ENCODE results near the gene TECPR2.
A peak's percentile ranks its signal among the peaks of the same experiment; 100 is the strongest.
"Not testable (repeated sequence)": the region's sequence is repeated elsewhere in the genome, so short reads cannot be mapped to it uniquely, and the experiment has no call there.

TECPR2 gene

DNA sequence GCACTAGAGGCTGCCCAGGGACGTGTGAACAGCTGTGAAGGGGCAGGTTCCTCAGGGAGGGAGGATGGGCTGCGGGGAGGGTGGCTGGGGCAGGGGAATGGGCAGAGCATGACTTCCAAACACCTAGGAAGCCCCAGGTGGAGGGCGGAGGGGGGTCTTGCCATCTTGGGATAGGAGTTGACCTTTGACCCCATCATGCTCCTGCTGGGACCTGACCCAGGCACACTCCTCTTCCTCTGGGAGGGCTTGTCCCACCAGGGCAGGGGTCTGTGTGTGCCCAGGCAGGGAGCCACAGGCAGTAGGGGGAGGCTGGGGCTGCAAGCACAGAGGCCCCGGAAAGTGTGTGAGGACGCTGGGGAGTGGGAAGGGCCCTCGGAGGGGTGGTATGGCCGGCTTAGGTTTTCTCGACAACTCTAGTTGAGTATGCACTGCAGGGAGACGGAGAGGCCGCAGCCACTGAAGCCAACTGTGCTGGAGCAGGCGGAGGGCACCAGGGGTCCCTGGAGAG, 150.1 kb downstream of the TECPR2 start:
- no peak for DNase-seq

DNA sequence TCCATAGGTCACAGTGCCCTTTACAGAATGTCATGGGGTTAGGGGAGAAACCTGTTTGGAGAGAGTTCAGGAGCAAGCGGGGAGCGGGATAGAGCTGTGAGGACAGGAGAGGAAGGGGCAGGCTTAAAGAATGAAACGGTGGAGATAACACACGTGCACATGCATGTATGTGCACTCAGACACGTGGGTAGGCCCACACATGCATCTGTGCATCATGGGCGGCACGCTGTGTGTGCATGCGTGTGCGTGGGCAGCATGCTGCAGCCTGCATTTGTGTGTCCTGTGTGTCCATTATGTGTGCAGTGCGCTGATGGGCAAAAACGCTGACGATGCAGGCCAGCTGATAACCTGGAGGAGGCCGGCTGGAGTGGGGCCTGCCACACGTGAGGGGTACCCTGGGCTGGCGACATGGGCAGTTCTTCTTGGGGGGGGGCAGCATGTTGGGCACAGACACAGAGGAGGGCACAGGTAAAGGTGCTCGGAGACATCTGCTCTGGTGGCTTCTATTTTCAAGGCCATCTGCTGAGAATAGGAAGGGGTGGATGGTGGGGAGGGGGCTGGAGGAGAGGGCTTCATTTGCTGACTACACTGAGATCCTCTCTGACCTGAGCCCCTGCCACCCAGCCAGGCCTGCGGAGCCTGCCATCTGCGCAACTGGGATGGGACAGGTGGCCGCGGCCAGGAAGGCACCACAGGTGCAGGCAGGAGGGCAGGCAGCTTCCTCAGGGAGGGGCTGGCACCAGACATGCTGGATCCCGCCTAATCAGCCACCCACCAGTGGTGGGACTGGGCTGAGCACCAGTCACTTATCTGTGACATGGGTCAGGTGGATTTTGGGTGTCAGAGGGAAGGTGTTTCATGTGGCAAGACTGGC, 151.4 kb downstream of the TECPR2 start:
- no peak for DNase-seq

GRCh38 chr14:102514987-102515733, 152.4 kb downstream of the TECPR2 start:
- no peak for DNase-seq

DNA sequence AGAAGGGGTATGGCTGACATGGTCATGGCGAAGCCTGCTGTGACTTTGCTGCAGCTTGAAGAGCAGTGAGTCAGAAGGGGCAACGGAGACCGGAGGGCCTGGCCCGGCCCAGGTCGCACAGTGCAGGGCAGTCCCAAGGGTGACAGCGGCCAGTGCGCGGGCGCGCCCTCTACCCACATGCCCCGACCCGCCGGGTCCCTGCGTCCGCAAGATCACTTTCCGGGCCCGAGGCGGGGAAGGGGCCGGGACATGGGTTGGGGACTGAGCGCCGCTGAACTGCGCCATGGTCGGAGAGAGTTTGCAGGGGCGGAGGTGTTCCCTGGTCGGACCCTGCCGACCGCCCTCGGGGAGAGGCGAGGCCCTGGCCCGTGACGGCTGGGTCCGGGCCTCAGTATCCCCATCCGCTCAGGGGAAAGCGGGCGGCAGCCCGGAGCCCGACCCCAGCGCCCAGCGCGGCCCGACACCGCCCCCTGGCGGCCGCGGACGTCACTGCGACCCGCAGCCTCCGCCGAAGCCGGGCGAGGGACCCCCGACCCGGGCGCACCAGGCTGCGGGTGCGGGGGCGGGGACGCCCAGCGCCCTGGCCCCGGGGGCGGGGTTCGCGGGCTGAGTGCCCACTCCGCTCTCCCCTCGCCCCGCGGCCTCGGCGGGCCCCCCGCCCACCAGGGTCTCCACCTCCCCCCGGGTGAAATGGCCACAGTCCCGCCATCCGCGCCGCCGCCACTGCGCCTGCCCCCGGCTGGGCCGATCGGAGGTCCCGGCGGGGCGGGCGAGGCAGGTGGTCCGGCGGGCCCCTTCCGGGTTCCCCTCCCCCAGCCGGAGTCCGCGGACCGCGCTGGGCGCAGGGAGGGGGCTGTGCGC, 154.0 kb downstream of the TECPR2 start:
- no peak for DNase-seq

DNA sequence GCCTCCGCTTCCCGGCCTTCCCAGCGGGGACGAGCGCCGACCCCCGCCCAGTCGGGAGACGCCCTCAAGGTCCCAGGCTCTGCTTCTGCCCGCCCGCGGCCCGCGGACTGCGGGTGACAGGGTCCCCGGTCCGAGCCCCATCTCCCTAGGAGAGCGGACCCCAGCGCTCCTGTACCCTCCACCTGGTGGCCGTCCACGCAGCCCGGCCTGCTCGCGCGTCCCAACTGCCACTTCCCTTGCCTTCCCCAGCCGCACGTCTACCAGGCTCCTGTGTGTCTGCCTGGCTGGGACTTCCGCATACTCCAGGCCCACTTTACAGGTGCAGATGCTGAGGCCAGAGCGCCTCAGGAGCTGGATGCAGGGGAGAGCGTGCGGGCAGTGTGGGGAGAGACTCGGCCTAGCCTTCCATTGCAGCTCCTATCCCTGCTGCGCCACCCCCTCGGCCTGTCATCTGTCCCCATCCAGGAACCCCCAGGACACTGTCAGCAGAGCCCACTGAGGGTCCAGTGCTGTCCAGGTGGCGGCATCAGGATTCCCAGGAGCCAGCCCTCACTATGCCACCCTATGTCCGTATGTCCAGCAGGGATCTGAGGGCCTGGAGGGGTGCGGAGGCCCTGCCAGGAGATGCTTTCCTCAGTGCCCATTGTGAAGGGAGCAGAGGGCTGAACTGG, 154.8 kb downstream of the TECPR2 start:
- no peak for DNase-seq

GRCh38 chr14:102518063-102518648, 155.4 kb downstream of the TECPR2 start:
- no peak for DNase-seq

- not testable (repeated sequence) for DNase-seq
Measured at GRCh38 chr14:102519709-102520108, 157.0 kb downstream of the TECPR2 start.

GRCh38 chr14:102523200-102523568, 160.4 kb downstream of the TECPR2 start:
- no peak for DNase-seq

DNA sequence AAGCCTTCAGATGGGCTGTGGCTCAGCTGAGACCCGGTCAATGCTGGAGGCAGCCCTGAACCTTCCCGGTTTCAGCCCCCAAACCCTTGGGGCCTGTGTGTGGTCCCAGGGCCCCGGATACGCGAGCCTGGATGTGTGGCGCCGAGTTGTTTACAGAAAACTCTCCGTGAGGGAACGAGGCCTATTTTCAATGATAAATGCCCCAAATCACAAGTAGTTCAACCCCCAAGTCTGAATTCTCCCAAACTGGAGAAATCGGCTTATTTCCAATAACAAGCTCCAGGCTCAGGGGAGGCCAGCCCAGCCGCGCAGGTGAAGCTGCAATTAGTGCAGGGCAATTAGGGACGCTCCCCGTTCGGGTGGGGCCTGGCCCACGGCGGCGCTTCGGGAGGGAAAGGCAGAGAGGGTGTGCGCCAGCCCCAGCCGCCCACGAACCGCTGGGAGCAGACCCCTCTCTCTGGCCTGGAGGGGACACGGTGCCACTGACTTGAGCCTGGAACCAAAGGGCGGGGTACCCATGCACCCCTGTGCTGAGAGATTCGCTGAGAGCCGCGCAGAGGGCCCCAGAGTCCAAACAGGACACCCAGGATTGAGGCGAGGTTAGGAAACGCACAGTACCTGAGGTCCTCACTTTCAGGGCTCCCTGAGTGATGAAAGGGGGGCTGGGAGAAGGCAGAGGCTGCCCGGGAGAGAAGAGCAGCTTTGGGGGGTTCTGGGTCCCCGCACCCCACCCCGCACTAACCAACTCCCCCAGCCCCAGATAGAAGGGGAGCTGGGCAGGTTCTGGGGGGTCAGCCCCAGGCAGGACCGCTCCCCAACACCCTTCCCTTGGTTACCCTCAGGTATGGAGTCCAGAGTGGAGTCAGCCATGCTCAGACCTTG, 161.1 kb downstream of the TECPR2 start:
- no peak for DNase-seq

- DNase-seq, result peak; percentile 93
Measured at GRCh38 chr14:102524451-102525218, 161.9 kb downstream of the TECPR2 start.

DNA sequence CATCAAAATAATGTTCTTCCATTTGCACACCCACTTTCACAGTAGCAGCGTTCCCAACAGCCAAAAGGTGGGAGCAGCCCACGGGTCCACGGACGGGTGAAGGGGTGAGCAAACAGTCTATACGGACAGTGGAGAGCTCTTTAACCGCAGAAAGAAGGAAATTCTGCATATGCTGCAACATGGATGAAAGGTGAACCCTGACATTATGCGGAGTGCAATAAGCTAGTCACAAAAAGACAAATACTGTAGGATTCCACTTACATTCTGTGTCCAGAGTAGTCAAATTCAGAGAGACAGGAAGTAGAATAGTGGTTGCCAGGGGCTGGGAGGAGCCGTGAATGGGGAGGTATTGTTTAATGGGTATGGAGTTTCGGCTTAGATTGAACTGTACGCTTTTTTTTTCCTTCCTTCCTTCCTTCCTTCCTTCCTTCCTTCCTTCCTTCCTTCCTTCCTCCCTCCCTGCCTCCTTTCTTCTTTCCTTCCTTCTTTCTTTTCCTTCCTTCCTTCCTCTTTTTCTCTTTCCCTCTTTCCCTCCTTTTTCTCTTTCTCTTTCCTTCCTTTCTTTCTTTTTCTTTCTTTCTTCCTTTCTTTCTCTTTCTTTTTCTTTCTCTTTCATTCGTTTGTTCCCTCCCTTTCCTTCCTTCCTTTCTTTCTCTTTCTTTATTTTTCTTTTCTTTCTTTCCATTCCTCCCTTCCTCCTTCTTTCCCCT, 162.6 kb downstream of the TECPR2 start:
- DNase-seq, result no peak

DNA sequence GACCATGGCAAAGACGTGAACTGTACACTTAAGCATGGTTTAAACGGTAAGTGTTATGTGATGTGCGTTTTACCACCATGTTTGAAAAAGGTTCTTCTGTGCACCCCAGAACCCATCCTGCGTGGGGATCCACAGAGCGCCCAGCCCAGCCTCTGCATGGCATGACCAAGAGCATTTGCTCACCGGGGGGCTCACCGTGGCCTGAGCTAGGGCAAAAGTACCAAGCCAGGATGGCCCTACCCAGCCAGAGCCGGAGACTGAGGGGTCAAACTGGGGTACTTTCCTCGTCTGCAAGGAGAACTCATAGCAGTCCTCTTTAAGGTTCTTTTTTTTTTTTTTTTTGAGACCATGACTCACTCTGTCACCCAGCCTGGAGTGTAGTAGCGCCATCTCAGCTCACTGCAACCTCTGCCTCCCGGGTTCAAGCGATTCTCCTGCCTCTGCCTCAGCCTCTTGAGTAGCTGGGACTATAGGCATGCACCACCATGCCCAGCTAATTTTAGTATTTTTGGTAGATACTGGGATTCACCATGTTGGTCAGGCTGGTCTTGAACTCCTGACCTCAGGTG, 163.3 kb downstream of the TECPR2 start:
- no peak for DNase-seq

- no peak for DNase-seq
Measured at GRCh38 chr14:102528431-102529170, 165.9 kb downstream of the TECPR2 start.

DNA sequence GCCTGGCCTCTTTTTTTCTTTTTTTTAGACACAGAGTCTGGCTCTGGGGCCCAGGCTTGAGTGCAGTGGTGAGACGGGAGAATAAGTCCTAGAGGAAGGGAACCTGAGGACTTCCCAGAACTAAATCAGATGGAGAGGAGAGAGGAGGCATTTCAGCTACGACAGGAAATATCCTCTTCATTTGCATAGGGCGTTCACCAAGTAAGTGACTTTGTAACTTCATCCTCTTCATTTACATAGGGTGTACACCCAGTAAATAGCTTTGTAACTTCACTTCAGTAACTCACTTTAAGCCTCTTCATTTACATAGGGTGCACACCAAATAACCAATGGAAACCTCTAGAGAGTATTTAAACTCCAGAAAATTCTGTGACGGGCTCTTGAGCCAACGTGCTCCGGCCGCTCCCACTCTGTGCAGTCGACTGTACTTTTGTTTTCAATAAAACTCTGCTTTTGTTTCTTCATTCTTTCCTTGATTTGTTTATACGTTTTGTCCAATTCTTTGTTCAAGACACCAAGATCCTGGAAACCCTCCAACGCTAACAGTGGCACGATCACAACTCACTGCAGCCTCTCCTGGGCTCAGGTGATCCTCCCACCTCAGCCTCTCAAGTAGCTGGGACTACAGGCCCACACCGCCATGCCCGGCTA, 168.2 kb downstream of the TECPR2 start:
- DNase-seq, result peak; percentile 35

DNA sequence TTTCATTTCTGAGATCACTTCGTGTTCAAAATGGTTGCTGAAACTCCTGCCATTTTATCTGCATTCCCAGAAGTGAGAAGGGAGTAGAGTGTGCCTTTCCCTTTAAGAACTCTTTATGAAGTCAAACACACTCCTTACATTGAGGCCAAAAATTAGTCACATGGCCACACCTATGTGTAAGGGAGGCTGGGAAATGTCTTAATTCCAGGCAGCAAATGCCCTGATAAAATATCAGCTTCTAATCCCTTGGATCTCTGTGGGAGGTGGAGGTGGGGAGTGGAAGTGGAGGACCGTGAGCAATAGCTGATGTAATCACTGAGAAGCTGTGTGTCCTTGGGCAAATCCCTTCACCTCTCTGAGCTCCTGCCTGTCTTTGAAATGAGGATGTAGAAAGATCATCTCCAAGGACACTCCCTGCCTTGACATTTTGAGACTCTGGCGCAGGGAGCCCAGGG, 169.5 kb downstream of the TECPR2 start:
- DNase-seq, result no peak

DNA sequence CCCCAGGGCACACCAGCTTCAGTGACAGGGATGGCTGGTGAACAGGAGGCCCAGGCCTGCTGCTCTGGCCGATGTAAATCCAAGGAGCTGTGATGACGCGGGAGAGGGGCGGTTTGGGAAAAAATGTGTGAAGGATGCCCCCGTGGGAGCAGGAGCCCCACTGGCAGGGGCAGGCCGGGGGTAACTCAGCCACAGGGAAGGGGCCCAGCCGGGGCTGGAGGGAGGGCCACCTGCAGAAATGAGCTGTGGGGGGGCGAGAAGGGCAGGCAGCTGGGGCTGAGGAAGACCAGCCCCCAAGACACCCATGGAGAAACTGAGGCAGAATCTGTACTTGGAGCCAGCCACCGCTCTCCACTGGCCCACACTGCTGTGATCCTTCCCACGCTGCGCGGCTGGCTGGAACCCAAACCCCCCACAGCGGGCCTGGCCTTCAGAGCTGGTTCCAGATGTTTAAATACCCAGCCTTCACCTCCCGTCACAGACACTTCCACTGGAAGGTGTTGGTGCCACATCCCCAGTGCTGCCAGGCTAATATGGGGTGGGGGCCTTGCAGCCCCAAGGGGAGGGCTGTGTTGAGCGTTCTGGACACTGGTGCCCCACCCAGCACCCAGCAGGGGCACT, 175.3 kb downstream of the TECPR2 start:
- no peak for DNase-seq

Data from NCI-H510A (cell line).